ENCODE data around the gene CD247. TPM values are rescaled to one million over a fixed set of nuclear protein-coding genes. Genes with fewer than 3 reads are reported as not detected.

The CD247 gene
- total RNA-seq, 1 experiment from 2014 or later = 0.97 TPM

- intact Hi-C loops (cut with micrococcal nuclease; ENCODE audit: unreplicated experiment) = no loop called here
- no TSS peak for BruUV-seq (replicated peaks)
- Mint-ChIP-seq H3K4me3 (ENCODE audit: low read depth, unreplicated experiment) (no peak overlapping the region), H3K27me3 (ENCODE audit: unreplicated experiment) (peaks cover 48% of the 10 kb centered on the region), H3K27ac (ENCODE audit: unreplicated experiment) (no peak overlapping the region), H3K9me3 (ENCODE audit: low read depth, unreplicated experiment) (no peaks in the 10 kb centered on the region), H3K36me3 (ENCODE audit: insufficient read depth, unreplicated experiment) (no peaks in the 10 kb centered on the region), H3K4me1 (ENCODE audit: low read depth, unreplicated experiment) (no peaks in the 10 kb centered on the region)
- TF ChIP-seq, protein P1, sequence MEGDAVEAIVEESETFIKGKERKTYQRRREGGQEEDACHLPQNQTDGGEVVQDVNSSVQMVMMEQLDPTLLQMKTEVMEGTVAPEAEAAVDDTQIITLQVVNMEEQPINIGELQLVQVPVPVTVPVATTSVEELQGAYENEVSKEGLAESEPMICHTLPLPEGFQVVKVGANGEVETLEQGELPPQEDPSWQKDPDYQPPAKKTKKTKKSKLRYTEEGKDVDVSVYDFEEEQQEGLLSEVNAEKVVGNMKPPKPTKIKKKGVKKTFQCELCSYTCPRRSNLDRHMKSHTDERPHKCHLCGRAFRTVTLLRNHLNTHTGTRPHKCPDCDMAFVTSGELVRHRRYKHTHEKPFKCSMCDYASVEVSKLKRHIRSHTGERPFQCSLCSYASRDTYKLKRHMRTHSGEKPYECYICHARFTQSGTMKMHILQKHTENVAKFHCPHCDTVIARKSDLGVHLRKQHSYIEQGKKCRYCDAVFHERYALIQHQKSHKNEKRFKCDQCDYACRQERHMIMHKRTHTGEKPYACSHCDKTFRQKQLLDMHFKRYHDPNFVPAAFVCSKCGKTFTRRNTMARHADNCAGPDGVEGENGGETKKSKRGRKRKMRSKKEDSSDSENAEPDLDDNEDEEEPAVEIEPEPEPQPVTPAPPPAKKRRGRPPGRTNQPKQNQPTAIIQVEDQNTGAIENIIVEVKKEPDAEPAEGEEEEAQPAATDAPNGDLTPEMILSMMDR (IDR thresholded peaks at IDR 0.05; ENCODE audit: unreplicated experiment) = no peak
- no peak for DNase-seq
- CTCF ChIA-PET = interaction anchor here (0.6 kb wide), 1 partner anchor 38 kb away, joined by 3 read pairs; no protein-coding TSS in a partner anchor
Measured at GRCh38 chr1:167524651-167525050, 6.3 kb upstream of the CD247 start.

- BruUV-seq (replicated peaks) = no TSS peak
- Mint-ChIP-seq H3K27me3 (ENCODE audit: unreplicated experiment) (peaks cover 70% of the 10 kb centered on the region), H3K4me3 (ENCODE audit: low read depth, unreplicated experiment) (no peak overlapping the region), H3K36me3 (ENCODE audit: insufficient read depth, unreplicated experiment) (no peaks in the 10 kb centered on the region), H3K9me3 (ENCODE audit: low read depth, unreplicated experiment) (no peaks in the 10 kb centered on the region), H3K4me1 (ENCODE audit: low read depth, unreplicated experiment) (no peaks in the 10 kb centered on the region), H3K27ac (ENCODE audit: unreplicated experiment) (no peak overlapping the region)
- TF ChIP-seq, protein P1 (IDR thresholded peaks at IDR 0.05; ENCODE audit: unreplicated experiment) = no peak
- DNase-seq = no peak
- CTCF ChIA-PET = no interaction called here
- intact Hi-C loops (cut with micrococcal nuclease; ENCODE audit: unreplicated experiment) = no loop called here
Measured at GRCh38 chr1:167522246-167522645, 3.9 kb upstream of the CD247 start.

- no peak for DNase-seq
- CTCF ChIA-PET = no interaction called here
- no peak overlapping the region for H3K4me3 Mint-ChIP-seq (ENCODE audit: low read depth, unreplicated experiment)
- H3K27ac Mint-ChIP-seq (ENCODE audit: unreplicated experiment) = no peak overlapping the region
- no TSS peak for BruUV-seq (replicated peaks)
- intact Hi-C loops (cut with micrococcal nuclease; ENCODE audit: unreplicated experiment) = no loop called here
- no peaks in the 10 kb centered on the region for H3K4me1 Mint-ChIP-seq (ENCODE audit: low read depth, unreplicated experiment)
- no peaks in the 10 kb centered on the region for H3K36me3 Mint-ChIP-seq (ENCODE audit: insufficient read depth, unreplicated experiment)
- TF ChIP-seq, protein P1 (IDR thresholded peaks at IDR 0.05; ENCODE audit: unreplicated experiment) = no peak
- H3K27me3 Mint-ChIP-seq (ENCODE audit: unreplicated experiment) = peaks cover 78% of the 10 kb centered on the region
- H3K9me3 Mint-ChIP-seq (ENCODE audit: low read depth, unreplicated experiment) = no peaks in the 10 kb centered on the region
Measured at GRCh38 chr1:167520711-167521206, 2.4 kb upstream of the CD247 start.

GRCh38 chr1:167517535-167518330 is 596 bp downstream of the CD247 start:
- Mint-ChIP-seq H3K9me3 (ENCODE audit: low read depth, unreplicated experiment) (no peaks in the 10 kb centered on the region), H3K27ac (ENCODE audit: unreplicated experiment) (no peak overlapping the region), H3K4me1 (ENCODE audit: low read depth, unreplicated experiment) (no peaks in the 10 kb centered on the region), H3K4me3 (ENCODE audit: low read depth, unreplicated experiment) (no peak overlapping the region), H3K36me3 (ENCODE audit: insufficient read depth, unreplicated experiment) (no peaks in the 10 kb centered on the region), H3K27me3 (ENCODE audit: unreplicated experiment) (peaks cover 65% of the 10 kb centered on the region)
- TF ChIP-seq, protein P1 (IDR thresholded peaks at IDR 0.05; ENCODE audit: unreplicated experiment) = no peak
- intact Hi-C loops (cut with micrococcal nuclease; ENCODE audit: unreplicated experiment) = no loop called here
- CTCF ChIA-PET = interaction anchor here (0.6 kb wide), 1 partner anchor 1224 kb away, joined by 3 read pairs; no protein-coding TSS in a partner anchor
- no TSS peak for BruUV-seq (replicated peaks)
- DNase-seq = no peak
